NOMO-1 treated with DMSO at 0.1 percent for 48 hours (cell line): ENCODE results near the gene UBTD1.
"Not testable (repeated sequence)": the region's sequence is repeated elsewhere in the genome, so short reads cannot be mapped to it uniquely, and the experiment has no call there.

Experiments
- DNase-seq: peaks from one replicate; lab custom pipeline; 2025; ENCODE audit not compliant: unreplicated experiment; lab: John Stamatoyannopoulos, UW

The UBTD1 gene

DNA sequence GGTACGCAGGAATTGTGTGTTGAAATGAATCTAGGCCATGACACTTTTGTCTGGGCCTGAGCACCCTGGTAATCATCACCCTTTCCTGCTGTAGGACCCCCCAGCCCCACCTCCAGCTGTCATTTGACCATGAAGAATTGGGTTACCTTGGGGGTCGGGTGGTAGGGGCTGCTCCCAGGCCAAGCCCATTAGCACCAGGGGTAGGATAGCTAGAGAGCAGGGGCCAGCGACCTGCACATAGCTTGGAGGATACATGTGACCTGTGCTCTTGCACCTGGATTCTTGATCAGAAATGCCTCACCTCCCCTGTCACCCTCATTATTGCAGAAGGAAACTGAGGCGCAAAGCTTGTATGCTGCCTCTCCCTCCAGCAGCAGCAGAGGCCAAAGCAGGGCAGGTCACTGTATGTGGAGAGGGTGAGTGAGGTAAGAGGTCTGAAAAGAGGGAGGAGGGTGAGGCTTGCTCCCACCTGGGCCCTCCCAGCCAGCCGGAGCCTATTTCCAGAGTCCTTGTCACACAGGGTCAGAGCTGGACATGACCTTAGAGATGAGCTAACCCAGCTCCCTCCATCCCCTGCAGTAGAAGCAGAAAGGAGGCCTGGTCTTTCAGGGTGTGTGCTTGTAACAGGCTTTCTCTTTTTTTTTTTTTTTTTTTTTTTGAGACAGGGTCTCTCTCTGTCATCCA lies 38.6 kb downstream of the UBTD1 start:
- DNase-seq, result no peak

DNA sequence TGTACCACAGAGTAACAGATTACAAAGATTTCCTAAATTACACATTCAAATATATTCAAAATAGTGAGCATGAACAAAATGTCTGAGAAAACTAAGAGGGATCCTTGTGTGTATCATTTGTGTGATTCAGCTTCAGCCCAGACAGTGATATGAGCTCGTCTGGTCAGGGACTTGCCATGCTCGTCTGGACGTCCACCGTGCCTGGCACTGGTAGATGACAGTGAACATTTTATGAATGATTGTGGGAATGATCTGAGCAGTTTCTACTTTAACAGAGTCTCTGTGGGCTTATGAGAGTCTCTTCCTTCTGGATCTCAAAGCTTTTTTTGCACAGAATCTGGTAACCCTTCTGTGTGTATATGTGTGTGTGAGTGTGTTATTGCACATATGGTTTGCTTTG lies 39.7 kb downstream of the UBTD1 start:
- DNase-seq, result no peak

DNA sequence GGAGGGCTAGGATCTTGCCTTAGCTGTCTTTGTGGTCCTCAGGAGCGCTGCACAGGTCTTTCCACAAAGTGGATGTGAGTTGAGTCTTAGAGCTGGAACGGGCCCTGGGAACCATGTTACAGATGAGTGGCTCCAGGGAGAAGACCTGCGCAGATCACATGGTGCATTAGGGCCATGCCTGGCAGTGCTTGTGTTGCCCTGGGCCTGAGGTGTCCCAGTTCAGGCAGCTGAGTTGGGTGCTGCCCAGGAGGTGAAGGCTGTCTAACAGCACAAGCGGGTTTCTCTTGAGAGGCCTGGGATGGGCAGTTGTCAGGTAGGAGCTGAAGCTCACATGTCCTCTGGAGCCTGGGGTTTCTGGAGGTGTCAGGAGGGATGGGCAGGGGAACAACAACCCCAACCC lies 40.1 kb downstream of the UBTD1 start:
- no peak for DNase-seq

DNA sequence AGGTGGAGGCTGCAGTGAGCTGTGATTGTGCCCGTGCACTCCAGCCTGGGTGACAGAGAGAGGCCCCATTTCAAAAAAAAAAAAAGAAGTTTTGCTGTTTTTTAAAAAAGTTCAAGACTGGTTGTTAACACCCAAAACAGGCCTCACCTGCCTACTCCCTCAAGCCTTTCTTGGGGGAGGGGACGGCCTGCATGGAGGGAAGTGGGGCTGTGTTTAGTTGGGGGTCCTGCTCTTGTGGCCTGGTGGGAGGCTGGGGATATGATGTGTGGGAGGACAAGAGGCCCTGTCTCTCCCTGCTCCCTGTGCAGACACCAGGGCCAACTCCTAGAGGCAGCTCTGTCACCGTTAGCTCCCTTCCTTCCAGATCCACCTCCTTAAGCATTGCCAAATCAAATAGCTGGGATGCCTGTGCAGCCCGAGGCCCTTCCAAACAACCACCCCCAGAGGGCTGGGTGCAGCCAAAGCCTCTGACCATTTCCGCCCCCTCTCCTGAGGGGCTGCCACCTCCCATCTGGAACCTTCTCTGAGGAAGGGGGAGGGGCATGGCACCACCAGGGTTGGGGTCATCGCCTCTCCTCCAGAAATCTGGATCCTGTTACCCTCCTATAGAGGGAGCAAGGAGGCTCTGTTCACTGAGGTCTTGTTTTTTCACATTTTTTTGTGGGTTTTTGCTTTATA lies 40.9 kb downstream of the UBTD1 start:
- no peak for DNase-seq

DNA sequence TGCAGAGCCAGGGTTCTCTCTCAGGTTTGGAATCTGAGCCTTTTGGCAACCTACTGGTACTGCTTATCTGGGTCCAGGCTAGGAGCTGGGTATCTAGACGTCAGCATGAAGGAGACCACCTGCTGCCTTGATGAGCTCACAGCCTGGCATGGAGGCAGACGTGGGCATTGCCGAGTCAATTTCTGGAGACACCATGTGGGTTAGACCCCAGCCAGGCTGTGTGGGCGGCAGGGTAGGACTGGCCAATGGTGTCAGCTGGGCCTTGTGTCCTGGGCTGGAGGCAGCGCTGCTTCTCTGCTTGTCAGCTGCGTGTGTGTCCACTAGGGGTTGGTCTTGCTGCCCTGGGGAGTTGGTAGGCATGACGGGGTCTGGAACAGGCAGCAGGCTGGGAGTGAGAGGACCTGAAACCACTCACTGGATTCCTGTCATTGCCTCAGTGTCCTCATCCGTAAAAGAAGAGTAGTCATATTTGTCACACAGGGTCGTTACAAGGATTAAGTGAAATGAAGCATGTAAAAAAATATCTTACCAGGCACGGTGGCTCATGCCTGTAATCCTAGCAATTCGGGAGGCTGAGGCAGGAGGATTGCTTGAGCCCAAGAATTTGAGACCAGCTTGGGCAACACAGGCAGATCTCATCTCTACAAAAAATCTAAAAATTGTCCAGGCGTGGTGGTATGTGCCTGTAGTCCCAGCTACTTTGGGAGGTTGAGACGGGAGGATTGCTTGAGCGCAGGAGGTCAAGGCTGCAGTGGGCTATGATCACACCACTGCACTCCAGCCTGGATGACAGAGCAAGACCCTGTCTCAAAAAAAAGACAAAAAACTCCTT lies 42.2 kb downstream of the UBTD1 start:
- DNase-seq, result no peak

DNA sequence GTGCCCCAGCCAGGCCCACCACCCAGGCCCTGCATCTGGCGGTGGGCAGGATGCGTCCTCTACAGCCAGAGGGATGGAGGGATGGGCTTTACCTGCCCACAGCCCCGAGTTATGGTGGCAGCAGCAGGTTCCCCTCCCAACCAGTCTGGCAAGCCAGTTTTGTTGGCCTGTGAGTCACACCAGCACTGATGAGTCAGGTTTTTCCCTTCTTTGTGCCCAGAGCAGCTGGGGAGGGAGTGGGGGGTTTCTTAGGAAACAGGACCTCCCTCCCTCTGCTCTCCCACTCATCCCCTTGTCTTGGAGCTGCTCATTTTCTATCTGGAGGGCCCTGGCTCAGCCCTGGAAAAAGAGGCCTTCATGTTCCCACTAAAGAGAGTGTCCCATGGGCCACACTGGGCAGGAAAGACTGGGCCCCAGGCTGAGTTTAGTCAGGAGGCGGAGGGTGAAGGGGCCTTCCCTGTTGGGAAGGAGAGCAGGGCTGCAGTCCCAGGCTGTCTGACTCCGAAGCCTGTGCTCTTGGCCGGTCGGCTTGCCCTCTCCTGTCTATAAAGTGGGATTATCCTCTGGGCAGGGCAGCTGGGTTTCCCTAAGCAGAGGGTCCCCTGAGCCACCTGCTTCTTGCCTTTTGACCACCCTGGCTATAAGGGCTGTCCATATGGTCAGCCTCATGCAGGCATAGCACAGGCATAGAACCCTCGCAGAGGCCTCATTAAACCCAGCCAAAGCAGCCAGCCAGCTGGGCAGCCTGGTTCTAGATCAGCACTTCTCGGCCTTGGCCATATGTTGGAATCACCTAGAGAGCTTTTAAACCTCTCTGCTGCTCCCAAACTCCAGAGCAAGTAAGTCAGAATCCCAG lies 43.7 kb downstream of the UBTD1 start:
- no peak for DNase-seq

DNA sequence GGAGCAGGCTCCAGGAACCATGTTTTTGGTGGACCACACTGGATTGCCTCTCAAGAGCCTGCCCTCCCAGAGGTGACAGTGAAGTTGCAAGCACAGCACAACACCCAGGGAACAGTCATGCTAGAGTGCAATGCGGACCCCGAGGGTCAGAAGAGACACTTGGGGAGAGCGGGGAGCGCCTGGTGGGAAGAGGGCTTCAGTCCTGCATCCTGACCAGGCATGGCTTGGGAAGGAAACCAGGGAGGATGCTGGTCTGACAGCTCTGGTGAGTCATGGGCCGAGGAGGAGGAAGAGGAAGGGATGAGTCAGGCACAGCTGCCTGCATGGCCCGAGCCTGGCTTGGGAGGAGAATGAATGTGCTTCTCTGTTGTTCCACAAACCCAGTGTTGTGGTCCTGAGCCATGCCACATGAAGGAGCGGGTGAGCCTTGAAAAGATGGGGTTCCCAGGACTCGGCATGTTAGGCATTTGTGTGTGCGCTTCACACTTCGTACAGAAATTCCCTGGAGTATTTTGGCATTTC lies 44.4 kb downstream of the UBTD1 start:
- peak; percentile 68 for DNase-seq

DNA sequence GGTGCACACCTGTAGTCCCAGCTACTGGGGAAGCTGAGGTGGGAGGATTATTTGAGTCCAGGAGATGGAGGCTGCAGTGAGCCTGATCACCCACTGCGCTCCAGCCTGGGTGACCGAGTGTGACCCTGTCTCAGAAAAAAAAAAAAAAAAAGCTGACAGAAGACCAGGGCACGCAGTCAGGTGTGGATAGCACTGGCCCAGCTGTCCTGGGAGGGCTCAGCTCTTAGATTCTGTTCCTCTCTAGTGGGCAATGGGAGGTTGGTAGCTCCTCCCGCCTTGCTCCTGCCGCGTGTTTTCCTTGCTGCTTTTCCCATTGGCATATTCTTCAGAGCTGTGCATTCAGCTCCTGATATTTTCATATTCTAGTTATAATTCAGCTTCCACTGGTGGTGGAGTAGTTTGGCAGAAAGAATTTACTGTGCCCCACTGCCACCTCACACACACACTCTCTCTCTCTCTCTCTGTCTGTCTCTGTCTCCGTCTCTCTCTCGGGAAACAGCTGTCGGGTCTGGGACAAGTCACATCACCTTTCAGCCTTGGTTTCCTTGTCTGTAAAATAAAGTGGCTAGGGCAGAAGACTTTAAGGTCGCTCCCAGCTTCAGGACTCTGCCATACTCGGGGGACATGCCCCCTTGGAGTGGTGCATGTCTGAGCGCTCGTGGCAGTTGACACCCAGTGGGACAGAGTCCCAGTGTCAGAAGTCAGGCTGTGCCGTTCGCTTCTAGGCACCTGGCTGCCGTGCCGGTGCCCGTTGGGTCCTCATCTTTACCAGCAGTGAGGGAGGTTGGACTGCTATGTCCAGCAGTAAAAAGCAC lies 47.9 kb downstream of the UBTD1 start:
- no peak for DNase-seq

DNA sequence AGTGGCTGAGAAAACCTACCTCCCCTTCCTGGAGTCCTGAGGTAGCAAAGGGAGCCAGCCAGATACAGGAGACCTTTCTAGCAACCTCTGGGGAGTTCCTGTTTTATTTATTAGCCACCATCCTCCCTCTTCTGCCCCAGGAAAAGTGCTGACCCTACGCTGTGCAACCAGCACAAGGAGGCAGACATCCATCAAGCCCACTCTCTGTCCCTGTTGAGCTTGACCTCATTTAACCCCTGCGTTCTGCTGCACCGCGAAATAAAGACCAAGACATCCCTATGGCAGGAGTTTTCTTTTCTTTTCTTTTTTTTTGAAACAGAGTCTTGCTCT lies 48.5 kb downstream of the UBTD1 start:
- DNase-seq, result no peak

DNA sequence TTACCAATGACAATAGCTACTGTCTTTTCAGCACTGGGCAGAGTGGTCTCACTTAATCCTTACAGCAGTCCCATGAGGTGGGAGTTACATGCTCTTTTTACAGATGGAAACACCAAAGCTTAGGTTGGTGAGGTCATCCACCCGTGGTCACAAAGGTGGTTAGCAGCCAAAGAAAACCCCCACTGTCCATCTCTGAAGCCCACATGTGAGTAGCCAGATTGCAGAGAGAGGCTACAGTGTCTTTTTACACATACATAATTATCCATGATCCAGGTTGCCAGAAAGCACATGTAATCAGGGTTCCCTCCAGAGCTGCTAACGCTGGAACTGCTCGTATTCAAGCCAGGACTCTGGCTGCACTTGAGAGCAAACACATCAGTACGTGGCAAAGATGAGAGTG lies 49.2 kb downstream of the UBTD1 start:
- DNase-seq, result no peak

DNA sequence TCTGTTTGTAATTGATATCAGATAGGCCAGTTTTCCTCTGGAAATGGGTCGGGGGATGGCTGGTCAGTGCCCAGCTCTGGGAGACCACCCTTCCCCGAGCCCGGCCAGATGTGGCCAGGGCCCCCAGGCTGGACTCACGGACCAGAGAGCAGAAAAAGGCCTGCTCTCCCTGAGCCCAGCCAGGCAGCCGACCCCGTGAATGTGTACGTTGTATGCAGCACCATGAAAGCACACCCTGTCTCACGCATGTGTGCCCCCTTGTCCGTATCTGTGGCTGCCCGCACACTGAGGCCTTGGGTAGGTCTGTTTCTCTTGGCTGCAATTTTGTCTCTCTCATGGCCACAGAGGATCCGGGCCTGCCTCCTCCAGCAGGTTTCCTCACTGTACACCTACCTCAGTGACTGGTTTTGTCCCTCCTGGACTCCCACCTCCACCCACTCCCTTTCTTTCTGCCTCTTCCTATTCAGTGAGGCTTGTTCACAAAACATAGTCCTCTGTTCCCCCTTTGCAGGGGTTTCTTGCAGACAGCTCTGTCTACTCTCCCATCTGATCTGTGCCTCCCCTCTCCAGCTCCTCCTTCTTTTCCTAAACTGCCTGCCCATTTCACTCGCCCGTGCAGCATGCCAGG lies 50.2 kb downstream of the UBTD1 start:
- no peak for DNase-seq

DNA sequence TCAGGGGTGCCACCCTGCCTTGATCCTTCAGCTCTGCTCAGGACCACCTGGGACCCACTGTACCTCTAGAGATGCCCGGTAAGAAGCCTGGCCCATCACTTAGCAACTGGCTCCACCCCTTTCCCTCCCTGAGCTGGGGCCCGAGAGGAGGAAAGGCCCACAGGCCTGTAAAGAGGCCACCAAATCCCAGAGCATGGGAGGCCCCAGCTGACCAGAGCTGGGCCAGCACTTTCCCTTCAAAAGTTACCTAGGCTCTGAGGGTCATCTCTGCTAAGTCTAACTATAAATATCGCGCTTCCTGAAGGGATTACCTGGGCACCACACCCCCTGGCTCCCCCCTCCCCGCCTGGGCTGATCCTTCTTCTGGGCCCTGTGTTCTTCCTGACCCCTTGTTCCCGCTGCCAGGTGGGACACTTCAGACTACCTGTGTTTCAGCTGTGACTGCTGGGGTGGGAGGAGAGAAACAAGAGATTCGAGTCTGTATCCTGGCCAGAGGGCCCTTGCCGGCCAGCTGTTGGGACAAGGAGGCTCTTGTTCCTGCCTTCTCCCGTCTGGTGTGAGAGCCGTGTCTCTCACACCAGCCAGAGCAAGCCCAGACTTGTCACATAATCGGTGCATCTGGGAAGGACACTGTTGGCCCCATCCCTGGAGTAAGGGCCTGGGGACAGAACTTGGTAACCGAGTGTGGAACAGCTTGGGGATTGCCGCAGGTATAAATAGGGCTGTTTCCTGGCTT lies 51.0 kb downstream of the UBTD1 start:
- DNase-seq, result no peak

DNA sequence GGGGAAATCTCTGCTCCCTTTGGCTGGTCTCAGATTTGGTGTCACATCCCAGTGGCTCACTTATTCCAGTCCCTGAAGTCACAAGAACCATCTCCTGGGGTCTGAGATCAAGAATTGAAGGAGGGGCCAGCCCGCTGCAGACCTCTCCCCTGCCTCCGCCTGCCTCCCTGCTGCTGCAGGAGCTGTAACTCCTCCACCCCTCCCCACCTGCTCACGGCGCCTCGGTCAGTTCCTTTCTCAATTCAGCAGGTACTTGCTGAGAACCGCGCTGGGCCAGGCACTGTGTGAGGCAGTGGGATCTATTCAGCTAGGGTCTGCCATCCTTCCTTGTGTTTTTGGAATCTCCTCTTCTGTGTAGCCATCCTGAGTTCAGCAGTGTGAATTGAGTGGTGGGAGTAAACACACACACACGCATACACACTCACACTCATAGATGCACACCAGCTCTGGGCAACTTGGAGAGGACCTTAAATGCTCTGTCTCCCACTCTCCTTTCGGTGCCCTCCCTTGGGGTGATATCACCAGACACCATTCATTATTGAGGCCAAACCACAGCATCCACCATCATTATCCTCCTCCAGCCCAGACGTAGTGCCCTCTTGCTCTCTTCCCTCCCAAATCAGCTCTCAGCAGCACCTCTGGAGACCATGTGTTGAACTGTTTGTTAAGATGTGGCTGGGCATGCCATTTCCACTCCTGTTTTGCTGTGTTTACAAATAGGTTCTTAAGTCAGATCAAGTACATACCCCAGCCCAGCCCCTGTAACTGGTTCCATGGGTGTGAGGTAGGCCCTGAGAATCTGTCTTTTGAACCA lies 51.8 kb downstream of the UBTD1 start:
- no peak for DNase-seq

DNA sequence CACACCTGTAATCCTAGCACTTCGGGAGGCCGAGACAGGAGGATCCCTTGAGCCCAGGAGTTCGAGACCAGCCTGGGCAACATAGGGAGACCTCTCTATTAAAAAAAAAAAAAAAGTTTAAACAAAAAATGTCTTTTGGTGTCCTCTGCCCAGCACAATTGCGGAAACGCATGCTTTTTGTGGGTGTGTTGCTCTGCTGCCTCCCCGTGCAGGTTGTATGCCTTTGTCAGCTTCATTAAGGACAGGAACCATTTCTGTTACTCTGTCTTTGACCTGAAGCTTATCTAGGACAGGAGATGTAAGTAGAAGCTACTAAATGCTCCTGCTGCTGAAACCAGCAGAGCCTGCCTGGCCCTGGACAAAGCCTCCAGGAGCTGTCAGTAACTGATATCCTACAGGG lies 52.5 kb downstream of the UBTD1 start:
- no peak for DNase-seq

DNA sequence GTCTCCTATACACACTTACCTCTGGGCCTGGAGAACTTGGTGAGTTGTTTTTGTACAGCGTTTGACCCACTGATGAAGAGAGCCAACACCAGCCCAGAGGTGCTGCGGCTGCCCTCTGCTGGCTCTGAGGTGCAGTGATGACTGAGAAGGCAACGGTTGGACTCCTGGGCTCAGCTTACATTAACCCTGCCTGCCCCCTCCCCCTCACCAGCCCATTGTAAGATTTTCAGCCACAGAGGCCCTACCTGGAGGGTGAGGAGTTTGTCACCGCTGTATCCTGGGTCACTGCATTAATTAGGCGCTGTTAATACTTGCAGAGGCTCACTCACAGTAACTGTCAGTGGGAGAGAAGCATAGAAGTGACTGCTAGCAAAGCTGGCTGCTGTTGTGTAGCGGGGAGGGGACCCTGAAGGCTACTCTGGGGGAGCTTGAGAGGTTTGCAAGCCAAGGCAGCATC lies 54.9 kb downstream of the UBTD1 start:
- DNase-seq, result peak; percentile 47

DNA sequence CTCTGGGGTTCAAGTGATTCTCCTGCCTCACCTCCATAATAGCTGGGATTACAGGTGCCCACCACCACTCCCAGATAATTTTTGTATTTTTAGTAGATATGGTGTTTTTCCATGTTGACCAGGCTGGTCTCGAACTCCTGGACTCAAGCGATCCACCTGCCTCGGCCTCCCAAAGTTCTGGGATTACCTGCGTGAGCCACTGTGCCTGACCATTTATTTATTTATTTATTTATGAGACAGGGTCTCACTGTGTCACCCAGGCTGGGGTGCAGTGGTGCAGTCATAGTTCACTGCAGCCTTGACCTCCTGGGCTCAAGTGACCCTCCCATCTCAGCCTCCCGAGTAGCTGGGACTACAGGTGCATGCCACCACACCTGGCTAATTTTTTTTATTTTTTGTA lies 55.6 kb downstream of the UBTD1 start:
- not testable (repeated sequence) for DNase-seq

DNA sequence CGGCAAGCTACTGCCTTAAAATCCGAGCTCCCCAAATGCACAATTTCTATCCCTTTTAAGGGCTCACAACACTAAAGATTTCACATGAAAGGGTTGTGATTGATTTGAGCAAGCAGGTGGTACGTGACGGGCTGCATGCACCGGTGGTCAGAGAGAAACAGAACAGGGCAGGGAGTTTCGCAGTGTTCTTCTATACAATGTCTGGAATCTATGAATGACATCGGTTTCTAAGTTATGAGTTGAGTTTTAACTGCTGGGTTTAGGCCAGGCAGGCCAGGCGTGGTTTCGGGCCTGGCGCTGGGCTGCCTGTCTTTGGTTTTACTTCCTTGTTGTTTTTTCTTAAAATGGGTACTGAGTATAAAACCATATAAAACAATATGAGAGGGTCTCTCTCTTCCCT lies 56.8 kb downstream of the UBTD1 start:
- not testable (repeated sequence) for DNase-seq

DNA sequence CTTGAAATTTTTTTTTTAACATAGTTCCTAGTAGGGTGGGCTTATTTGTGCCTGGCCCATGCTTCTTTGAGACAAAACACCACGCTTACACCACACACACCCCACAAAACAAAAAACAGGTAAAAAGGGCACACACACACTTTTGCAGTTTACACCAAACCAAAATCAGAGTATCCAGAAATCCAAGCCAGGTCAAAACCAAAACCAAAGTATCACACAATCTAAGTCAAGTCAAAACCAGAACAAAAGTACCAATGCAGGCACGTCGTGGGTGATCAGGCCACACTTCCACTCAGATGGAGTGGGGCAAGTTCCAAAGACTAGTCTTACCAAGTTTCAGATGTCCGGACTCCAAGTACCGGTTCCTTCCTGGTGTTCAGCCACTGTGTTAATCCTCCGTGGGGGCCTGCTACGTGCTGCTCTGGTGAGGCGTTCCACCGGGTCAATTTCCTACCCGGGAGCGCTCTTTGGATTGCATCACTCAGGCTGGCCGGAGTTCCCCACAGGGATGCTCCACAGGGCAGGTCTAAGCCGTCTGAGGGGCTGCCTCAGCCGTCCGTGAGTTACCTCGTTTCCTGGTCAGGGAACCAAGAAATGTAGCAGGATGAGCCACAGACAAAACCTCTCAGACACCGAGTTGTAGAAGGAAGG lies 62.1 kb downstream of the UBTD1 start:
- not testable (repeated sequence) for DNase-seq
